ENCODE measurements around the gene OR11H12.
"Not testable (repeated sequence)": the region's sequence is repeated elsewhere in the genome, so short reads cannot be mapped to it uniquely, and the experiment has no call there.

DNA sequence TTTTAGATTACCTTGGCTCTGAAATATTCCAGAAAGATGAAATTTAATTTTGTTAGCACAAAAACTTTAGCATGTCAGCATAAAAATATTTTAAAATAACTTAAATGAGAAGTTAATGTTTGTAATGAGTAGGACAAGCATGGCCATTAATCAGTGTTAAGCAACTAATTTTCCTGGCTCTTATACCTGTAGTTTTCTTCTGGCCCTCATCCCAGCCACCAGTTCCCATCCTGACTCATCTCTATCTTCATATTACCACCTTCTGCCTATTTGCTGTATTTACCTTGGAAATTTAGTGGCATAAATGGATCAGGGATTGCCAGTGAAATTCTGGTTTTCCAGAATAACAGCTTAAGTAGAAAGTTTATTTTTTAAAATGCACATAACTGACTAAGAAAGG is 37.1 kb downstream of the OR11H12 start:
- TF ChIP-seq, protein P1, sequence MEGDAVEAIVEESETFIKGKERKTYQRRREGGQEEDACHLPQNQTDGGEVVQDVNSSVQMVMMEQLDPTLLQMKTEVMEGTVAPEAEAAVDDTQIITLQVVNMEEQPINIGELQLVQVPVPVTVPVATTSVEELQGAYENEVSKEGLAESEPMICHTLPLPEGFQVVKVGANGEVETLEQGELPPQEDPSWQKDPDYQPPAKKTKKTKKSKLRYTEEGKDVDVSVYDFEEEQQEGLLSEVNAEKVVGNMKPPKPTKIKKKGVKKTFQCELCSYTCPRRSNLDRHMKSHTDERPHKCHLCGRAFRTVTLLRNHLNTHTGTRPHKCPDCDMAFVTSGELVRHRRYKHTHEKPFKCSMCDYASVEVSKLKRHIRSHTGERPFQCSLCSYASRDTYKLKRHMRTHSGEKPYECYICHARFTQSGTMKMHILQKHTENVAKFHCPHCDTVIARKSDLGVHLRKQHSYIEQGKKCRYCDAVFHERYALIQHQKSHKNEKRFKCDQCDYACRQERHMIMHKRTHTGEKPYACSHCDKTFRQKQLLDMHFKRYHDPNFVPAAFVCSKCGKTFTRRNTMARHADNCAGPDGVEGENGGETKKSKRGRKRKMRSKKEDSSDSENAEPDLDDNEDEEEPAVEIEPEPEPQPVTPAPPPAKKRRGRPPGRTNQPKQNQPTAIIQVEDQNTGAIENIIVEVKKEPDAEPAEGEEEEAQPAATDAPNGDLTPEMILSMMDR (conservative IDR thresholded peaks at IDR 0.05 in 1 of 2, IDR thresholded peaks at IDR 0.05 in 1 of 2; ENCODE audit: extremely low read depth in 1 of 2, insufficient read depth in 1 of 2, low read depth in 1 of 2, low read length in 2 of 2) = not testable (repeated sequence)
- not testable (repeated sequence) for TF ChIP-seq EZH2 (IDR thresholded peaks at IDR 0.05; ENCODE audit: borderline replicate concordance, low read length)
